ENCODE results near the gene TPCN1. TPM values are rescaled to one million over a fixed set of nuclear protein-coding genes. Genes with fewer than 3 reads are reported as not detected.

TPCN1 gene
- total RNA-seq, 1 experiment from 2014 or later: 29.7 TPM

DNA sequence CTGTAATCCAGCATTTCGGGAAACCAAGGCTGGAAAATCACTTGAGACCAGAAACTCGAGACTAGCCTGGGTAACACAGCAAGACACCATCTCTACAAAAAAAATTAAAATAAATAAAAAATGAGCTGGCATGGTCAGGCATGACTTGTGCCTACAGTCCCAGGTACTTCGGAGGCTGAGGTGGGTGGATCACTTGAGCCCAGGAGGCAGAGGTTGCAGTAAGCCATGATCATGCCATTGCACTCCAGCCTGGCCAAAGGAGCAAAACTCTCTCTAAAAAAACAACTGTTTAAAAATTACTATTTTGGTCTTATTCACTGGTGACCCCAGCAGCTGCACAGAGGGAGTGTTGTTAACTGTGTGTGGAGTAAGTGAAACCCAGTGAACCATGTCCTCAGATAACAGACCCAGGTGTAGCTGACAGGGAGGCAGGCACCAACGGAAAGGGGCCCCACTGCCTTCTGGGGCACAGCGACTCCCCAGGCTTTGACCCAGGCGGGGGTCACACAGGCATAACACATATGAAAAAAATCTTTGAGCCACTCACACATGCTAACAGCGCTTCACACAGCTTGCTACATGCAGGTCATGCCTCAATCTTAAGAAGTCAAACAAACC, 48.1 kb upstream of the TPCN1 start:
- ChIA-PET POLR2A (no interaction called here), RAD21 (ENCODE audit: low non-redundant PET in 1 of 2, low total read pairs in 2 of 2, uncharacterized antibody in 2 of 2, unreplicated experiment in 2 of 2) (no interaction called here), CTCF (interaction anchor here (0.7 to 2.7 kb wide), 2 partner anchors 37 to 180 kb away, joined by 3 to 7 read pairs; partner anchors contain the start of gene RASAL1)
- peaks cover 24% of the 10 kb centered on the region; the same call in 1 of the 2 replicates for H3K79me2 ChIP-seq (ENCODE audit: insufficient read depth, low read length)
- no peak overlapping the region for H2AFZ ChIP-seq (ENCODE audit: low read depth, low read length, poor library complexity, severe bottlenecking)
- intact Hi-C loops (cut with micrococcal nuclease): no loop called here
- ATAC-seq (no peak), DNase-seq (ENCODE audit: low read depth, low spot score) (no peak)
- BruUV-seq (replicated peaks): no TSS peak
- H4K20me1 ChIP-seq (ENCODE audit: insufficient read depth): no peaks in the 10 kb centered on the region
- H3K36me3 ChIP-seq (ENCODE audit: control insufficient read depth in 1 of 2, insufficient read depth in 2 of 2, low read length in 2 of 2): peaks cover 55 to 65% of the 10 kb centered on the region in 2 experiments
- H3K9me3 ChIP-seq (ENCODE audit: control insufficient read depth in 1 of 2, insufficient read depth in 1 of 2, low read depth in 1 of 2, low read length in 2 of 2): no peaks in the 10 kb centered on the region
- H3K9me2 ChIP-seq (ENCODE audit: insufficient read depth): no peaks in the 10 kb centered on the region
- no peak overlapping the region for H3K4me2 ChIP-seq (ENCODE audit: low read length)
- no peak overlapping the region for H3K27ac ChIP-seq (ENCODE audit: low read depth, low read length)
- H3K9ac ChIP-seq (ENCODE audit: low read length): no peak overlapping the region
- no peak for TF ChIP-seq ZNF274 (IDR thresholded peaks at IDR 0.05; ENCODE audit: low read depth, low read length)
- no peak for TF ChIP-seq FOSL1 (IDR thresholded peaks at IDR 0.05; ENCODE audit: low read depth)
- no peak for TF ChIP-seq YY1 (IDR thresholded peaks at IDR 0.05; ENCODE audit: extremely low read depth, insufficient replicate concordance, low read depth, low read length)
- no peak for TF ChIP-seq POLR2AphosphoS5 (IDR thresholded peaks at IDR 0.05; ENCODE audit: low read depth, low read length)
- no peak for TF ChIP-seq RAD21 (IDR thresholded peaks at IDR 0.05; ENCODE audit: low read depth)
- TF ChIP-seq TCF7L2 (IDR thresholded peaks at IDR 0.05; ENCODE audit: borderline replicate concordance, extremely low read depth, insufficient read depth, insufficient read length): no peak
- H3K4me1 ChIP-seq (ENCODE audit: control insufficient read depth in 1 of 2, insufficient read depth in 2 of 2, low read length in 2 of 2): no peaks in the 10 kb centered on the region
- no peak overlapping the region for H3K4me3 ChIP-seq (replicated peaks in 1 of 2; ENCODE audit: low read depth in 1 of 2, low read length in 2 of 2)
- no peaks in the 10 kb centered on the region for H3K27me3 ChIP-seq (ENCODE audit: insufficient read depth, low read length)

Measured in HCT116 (cell line).